GM18526 (cell line): ENCODE data around the gene HES7.

Experiments
- POLR2A ChIP-seq: IDR thresholded peaks from 3 replicates; pipeline ENCODE4 v1.6.1; 2011; ENCODE audit not compliant: insufficient read length; ENCODE audit errors: extremely low read depth

Gene HES7

DNA sequence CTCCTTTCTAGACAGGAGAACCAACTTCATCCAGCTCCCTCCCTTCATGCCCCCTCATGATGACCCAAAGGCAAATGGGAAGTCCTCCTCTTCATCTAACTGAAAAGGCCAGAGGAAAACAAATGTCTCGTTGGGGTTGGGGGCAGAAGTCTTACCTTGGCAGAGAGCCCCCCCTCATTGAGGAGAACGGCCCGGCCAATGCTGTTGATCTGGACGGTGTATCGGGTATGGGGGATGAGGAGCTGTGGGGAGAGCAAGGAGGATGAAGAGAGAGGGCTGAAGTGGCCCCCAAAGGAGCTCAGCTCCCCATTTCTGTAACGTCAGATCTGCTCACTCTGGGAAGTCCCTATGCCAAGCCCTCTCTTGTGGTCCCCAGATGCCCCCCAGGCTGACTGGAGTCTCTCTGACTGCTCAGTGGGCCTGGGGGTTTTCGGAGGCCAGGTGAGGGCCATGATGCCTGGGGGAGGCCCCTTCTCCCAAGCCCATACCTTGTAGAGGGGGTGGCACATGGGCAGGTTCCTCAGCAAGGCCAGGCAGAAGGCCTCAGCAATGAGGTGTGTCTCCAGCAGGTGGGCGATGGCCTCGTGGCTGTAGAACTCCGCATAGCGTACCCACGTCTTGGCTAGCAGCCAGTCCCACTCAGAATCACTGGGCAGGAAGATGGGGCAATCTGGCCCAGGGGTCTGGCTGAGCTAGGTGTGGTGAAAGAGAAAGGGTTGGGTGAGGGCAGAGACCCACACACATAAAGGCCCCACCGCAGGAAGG lies 47.2 kb downstream of the HES7 start:
- TF ChIP-seq POLR2A, result no peak

DNA sequence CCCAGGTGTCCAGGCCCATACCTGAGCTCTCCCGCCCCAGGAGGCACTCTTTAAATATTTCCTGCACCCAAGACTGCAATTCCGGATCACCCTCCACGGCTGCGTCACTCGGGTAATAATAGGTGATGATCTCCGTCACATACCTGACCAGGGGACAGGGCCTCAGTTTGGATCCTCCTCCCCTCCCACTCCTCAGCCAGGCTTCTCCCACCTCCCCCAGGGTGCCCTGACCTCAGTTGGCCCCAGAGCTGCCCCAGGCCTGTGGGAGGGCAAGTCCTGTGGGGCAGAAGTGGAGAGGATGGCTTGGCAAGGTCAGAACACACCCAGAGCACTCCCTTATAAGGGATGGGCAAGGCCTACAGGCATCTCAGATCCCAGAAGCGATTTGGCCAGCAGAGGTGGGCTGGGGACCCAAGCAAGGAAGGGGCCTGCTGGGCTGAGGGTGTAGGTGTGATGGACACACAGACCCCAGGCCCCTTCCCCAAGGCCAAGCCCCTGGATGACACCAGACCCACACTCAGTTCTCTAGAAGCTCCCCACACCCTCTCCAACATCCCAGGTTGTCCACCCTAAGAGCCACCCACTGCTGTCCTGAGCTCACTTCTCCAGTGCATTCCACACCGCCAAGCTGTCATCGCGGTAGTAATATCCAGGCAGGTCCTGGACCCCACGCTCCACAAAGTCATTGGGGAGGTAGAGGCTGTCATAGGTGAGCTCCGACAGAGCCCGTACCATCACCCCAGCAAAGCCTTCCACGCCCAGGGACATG lies 48.1 kb downstream of the HES7 start:
- TF ChIP-seq POLR2A, result no peak

DNA sequence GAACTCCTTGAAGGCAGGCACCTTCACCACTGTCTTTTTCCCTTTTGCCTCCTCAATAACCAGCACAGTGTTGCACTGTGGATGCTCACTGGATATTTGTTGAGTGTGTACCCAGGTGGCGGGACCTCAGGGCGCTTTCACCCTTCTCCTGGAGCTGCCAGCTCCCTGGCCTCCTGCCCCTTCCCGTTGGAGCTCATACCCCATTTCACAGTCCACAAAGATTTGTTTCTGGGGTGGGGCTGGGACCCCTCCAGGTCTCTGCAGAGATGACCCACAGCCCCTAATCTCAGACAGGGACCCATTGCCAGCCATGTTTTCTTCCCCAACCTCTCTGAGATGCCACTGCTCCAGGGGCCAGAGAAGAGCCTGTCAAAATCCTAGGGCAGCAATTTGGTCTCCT lies 48.8 kb downstream of the HES7 start:
- TF ChIP-seq POLR2A, result no peak

DNA sequence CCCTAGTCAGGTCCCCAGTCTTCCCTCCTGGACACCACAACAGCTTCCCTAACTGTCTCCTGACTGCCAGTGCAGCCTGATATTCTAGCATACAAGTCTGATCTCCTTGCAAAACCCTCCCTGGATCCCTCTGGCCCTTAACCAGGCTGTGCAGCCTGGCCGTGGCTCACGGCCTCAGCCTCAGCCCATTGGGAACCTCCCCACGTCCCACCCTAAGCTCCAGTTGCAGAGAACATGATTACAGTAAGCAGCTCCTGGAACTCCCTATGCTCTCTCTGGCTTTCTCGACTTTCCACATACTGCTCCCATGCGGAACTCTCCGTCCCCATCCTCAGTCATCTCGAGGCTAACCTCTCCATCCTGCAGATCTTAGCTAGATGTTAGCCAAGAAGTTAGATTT lies 49.4 kb downstream of the HES7 start:
- TF ChIP-seq POLR2A, result no peak

DNA sequence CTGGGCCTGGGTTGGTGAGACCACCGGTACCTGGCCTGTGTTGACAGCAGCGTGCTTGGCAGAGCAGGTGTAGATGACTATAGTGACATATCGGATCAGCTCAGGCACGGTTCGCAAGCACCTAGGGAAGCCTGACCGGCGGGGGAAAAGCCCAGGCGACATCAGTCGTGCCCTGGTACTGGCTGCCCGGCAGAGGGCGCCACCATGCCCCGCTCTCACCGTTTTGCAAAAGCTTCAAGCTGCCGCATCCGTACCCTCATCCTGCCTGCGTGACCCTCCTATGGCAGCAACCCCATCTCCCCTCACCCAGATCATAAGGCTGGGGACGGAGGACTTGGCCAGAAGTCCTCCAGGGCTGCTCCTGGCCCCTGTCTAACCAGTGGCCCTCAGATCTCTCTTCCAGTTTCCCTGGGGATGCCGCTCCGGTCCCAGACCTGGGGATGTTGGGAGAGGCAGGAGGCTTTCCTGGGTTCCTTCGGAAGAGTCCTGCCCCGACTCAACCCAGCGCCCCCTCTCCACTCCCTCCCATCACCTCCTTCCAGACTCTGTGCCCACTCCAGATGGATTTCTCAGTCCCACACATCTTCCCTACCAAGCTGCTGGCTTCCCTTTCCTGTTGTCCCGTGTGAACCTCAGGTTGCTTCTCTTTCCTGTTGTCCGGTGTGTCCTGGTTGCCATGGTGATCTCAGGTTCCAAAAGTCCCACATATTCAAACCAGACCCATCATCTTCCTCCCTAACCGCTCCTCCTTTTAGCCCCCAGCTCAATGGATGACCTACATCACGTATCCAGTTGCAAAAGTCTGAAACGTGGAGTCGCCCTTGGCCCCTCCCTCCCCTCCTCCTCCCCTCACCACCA lies 50.0 kb downstream of the HES7 start:
- no peak for TF ChIP-seq POLR2A

DNA sequence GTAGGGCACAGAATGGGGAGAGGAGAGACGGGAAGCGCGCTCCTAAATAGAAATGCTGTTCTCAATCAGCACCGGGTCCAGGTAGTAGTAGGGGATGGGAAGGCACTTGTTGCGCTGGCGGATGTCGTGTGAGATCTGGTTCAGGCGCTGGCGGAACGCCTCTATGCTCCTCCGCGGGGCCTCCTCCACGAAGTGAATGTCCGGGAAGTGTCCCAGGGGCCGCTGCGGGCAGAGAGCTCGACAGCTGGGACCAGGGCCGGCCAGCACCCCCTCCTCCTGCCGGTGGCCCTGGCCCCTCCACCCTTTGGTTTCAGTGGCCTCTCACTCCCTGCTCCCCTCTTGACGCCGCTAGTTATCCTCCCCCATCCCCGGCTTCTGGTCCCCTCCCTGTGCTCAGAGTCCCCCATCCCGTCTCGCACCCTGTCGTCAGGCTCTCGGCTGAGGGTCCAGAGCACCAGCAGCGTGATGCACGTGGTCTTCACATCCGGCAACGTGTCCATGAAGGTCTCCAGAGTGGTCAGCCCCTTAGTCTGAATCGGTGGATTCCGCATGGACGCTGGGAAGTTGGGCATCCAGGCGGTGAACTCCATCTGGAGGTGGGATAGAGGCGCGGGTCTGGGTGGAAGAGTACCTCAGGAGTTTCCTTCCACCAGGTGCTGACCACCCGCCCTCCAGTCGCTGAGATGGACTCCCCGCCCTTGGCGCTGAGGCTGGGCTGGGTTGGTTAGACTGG lies 51.0 kb downstream of the HES7 start:
- no peak for TF ChIP-seq POLR2A

DNA sequence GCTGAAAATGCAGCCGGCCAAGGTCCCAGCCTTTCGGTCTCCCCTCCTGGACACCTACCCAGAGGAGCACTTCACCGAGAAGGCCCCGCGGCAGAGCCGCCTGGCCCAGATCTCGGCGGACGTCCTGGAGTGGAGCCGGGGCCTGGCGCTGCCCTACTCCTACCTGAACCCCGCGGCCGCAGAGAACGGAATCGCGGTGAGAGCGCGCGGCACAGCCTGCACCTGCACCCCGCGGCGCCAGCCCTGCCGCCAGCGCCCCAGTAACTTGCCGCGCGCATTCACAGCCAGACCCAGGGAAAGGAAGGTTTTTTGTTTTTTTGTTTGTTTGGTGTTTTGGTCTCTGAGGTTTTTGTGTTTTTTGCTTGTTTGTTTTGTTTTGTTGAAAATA lies 51.6 kb downstream of the HES7 start:
- TF ChIP-seq POLR2A, result no peak

DNA sequence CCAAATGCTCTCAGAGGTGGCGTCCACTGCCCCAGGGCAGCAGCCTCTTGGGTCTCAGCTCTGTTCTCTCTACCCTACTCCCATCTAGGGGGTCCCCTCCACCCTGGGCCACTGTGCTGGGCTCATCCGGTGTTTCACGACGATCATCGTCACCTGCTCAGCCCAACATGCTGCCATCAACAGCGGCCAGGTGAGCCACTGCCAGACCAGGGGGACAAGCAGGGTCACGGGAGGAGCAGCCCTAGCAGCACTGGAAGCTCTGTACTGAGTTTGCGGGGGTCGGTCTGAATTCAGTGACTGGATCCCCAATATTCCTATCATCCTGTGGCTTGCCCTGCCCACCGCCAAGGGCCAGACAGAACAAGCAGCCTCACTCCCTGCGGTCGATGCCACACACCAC lies 52.4 kb downstream of the HES7 start:
- TF ChIP-seq POLR2A, result no peak
